Measurements from ENCODE around the gene NXPH2.
"Not testable (repeated sequence)": the region's sequence is repeated elsewhere in the genome, so short reads cannot be mapped to it uniquely, and the experiment has no call there.

The NXPH2 gene

DNA sequence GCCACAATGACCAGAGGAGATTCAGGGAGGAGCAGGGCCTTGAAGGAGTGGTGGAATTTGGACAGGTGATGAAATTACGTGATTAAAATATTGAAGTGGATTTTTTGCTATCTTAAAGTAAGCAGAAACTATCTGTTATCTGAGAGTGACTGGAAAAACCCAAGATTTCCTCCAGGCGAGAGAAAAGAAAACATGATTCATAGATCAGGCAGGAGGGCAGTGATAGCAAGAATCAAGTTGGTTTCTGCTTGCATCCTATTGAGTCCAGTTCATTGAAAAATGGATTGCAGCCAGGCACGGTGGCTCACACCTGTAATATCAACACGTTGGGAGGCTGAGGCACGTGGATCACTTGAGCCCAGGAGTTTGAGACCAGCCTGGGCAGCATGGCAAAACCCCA is 127.8 kb downstream of the NXPH2 start:
- Histone ChIP-seq H3F3A (ENCODE audit: insufficient read depth) (no peaks in the 10 kb centered on the region), H3K9me3 (ENCODE audit: insufficient read depth, low read length) (no peaks in the 10 kb centered on the region), H3K79me2 (ENCODE audit: insufficient read depth, low read length) (no peaks in the 10 kb centered on the region), H3K27ac (ENCODE audit: low read depth, low read length) (no peak overlapping the region), H3K9me2 (replicated peaks; ENCODE audit: insufficient read depth, low read length) (no peaks in the 10 kb centered on the region), H3K27me3 (ENCODE audit: low read length) (no peaks in the 10 kb centered on the region), H2AFZ (ENCODE audit: low read depth, low read length, severe bottlenecking) (no peak overlapping the region), H3K9ac (ENCODE audit: low read length) (no peak overlapping the region), H3K4me2 (ENCODE audit: low read depth, low read length, poor library complexity, severe bottlenecking) (no peak overlapping the region), H3K36me3 (ENCODE audit: low read length) (no peaks in the 10 kb centered on the region), H4K20me1 (ENCODE audit: low read depth, low read length) (no peaks in the 10 kb centered on the region), H3K4me3 (ENCODE audit: insufficient read depth, low read length, poor library complexity, severe bottlenecking) (no peak overlapping the region)
- TF ChIP-seq EZH2phosphoT487 (conservative IDR thresholded peaks at IDR 0.05; ENCODE audit: low read length), result no peak
- TF ChIP-seq, protein P1, sequence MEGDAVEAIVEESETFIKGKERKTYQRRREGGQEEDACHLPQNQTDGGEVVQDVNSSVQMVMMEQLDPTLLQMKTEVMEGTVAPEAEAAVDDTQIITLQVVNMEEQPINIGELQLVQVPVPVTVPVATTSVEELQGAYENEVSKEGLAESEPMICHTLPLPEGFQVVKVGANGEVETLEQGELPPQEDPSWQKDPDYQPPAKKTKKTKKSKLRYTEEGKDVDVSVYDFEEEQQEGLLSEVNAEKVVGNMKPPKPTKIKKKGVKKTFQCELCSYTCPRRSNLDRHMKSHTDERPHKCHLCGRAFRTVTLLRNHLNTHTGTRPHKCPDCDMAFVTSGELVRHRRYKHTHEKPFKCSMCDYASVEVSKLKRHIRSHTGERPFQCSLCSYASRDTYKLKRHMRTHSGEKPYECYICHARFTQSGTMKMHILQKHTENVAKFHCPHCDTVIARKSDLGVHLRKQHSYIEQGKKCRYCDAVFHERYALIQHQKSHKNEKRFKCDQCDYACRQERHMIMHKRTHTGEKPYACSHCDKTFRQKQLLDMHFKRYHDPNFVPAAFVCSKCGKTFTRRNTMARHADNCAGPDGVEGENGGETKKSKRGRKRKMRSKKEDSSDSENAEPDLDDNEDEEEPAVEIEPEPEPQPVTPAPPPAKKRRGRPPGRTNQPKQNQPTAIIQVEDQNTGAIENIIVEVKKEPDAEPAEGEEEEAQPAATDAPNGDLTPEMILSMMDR (IDR thresholded peaks at IDR 0.05; ENCODE audit: insufficient read depth, low read length, poor library complexity, severe bottlenecking), result no peak

DNA sequence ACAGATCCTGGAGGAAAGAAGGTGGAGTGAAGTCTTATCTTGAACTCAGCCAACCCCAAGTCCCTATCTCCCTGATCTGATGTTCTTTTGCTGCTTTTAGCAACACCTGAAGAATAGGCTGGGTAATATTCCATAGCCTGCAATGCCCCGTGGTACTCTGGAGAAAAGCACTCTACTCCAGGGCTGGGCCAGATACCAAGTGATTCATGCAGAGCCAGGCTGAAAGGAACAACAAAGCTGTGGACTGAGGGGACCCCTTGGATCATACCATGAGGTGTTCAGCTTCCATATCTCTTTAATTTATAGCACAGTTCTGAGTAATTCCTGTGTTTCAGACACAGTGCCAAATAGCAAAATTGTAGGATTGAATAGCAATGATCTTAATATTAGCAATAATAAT is 130.6 kb downstream of the NXPH2 start:
- no peaks in the 10 kb centered on the region for H3K9me2 ChIP-seq (replicated peaks; ENCODE audit: insufficient read depth, low read length)
- H3K4me2 ChIP-seq (ENCODE audit: low read depth, low read length, poor library complexity, severe bottlenecking), result no peak overlapping the region
- H3F3A ChIP-seq (ENCODE audit: insufficient read depth), result no peaks in the 10 kb centered on the region
- H3K4me3 ChIP-seq (ENCODE audit: insufficient read depth, low read length, poor library complexity, severe bottlenecking), result no peak overlapping the region
- H3K79me2 ChIP-seq (ENCODE audit: insufficient read depth, low read length), result no peaks in the 10 kb centered on the region
- no peaks in the 10 kb centered on the region for H3K9me3 ChIP-seq (ENCODE audit: insufficient read depth, low read length)
- no peaks in the 10 kb centered on the region for H3K27me3 ChIP-seq (ENCODE audit: low read length)
- no peak overlapping the region for H3K9ac ChIP-seq (ENCODE audit: low read length)
- no peaks in the 10 kb centered on the region for H3K36me3 ChIP-seq (ENCODE audit: low read length)
- no peak overlapping the region for H2AFZ ChIP-seq (ENCODE audit: low read depth, low read length, severe bottlenecking)
- no peaks in the 10 kb centered on the region for H4K20me1 ChIP-seq (ENCODE audit: low read depth, low read length)
- no peak overlapping the region for H3K27ac ChIP-seq (ENCODE audit: low read depth, low read length)
- TF ChIP-seq, protein P1 (IDR thresholded peaks at IDR 0.05; ENCODE audit: insufficient read depth, low read length, poor library complexity, severe bottlenecking), result no peak
- TF ChIP-seq EZH2phosphoT487 (conservative IDR thresholded peaks at IDR 0.05; ENCODE audit: low read length), result no peak

DNA sequence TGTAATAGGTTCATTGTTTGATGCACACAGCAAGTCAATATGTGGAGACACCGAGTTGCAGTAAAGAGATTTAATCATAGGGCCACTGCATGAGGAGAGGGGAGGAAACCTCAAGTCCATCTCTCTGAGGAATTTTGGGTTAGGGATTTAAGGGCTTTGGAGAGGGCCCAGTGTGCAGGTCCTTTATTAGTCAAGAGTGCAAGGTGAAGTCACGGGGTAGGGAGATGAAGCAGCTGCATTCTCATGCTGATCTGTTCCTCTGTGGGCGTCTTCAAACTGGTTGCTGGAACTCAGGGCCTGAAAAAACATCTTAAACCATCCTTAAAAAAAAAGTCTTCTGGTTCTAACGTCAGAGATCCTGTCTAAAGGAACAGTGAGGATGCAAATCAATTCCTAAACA is 131.6 kb downstream of the NXPH2 start:
- Histone ChIP-seq H3K27me3 (ENCODE audit: low read length) (no peaks in the 10 kb centered on the region), H4K20me1 (ENCODE audit: low read depth, low read length) (no peaks in the 10 kb centered on the region), H3K4me2 (ENCODE audit: low read depth, low read length, poor library complexity, severe bottlenecking) (no peak overlapping the region), H3K27ac (ENCODE audit: low read depth, low read length) (no peak overlapping the region), H3F3A (ENCODE audit: insufficient read depth) (no peaks in the 10 kb centered on the region), H3K9ac (ENCODE audit: low read length) (no peak overlapping the region), H2AFZ (ENCODE audit: low read depth, low read length, severe bottlenecking) (no peak overlapping the region), H3K9me2 (replicated peaks; ENCODE audit: insufficient read depth, low read length) (no peaks in the 10 kb centered on the region), H3K9me3 (ENCODE audit: insufficient read depth, low read length) (no peaks in the 10 kb centered on the region), H3K4me3 (ENCODE audit: insufficient read depth, low read length, poor library complexity, severe bottlenecking) (no peak overlapping the region), H3K36me3 (ENCODE audit: low read length) (no peaks in the 10 kb centered on the region), H3K79me2 (ENCODE audit: insufficient read depth, low read length) (no peaks in the 10 kb centered on the region)
- TF ChIP-seq, protein P1 (IDR thresholded peaks at IDR 0.05; ENCODE audit: insufficient read depth, low read length, poor library complexity, severe bottlenecking), result no peak
- no peak for TF ChIP-seq EZH2phosphoT487 (conservative IDR thresholded peaks at IDR 0.05; ENCODE audit: low read length)

DNA sequence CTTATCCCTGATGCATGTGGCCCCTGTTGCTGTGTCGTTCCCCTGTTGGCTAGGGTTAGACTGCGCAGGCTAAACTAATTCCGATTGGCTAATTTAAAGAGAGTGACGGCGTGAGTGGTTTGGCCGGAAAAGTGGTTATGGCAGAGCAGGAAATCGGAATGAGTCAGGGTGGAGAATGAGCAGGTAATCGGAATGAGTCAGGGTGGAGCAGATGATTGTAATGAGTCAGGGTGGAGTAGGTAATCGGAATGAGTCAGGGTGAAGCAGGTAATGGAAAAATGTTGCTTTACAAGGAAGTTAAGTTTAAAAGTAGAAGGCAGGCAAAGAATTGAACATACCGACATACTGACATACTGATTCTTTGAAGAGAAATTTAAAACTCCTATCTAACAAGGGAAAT is 135.4 kb downstream of the NXPH2 start:
- H3K9me3 ChIP-seq (ENCODE audit: insufficient read depth, low read length); H3K27me3 ChIP-seq (ENCODE audit: low read length); H3K9me2 ChIP-seq (replicated peaks; ENCODE audit: insufficient read depth, low read length); H2AFZ ChIP-seq (ENCODE audit: low read depth, low read length, severe bottlenecking); H3K36me3 ChIP-seq (ENCODE audit: low read length); H3K4me2 ChIP-seq (ENCODE audit: low read depth, low read length, poor library complexity, severe bottlenecking); H3K9ac ChIP-seq (ENCODE audit: low read length); H3K79me2 ChIP-seq (ENCODE audit: insufficient read depth, low read length); H3K27ac ChIP-seq (ENCODE audit: low read depth, low read length); H3K4me3 ChIP-seq (ENCODE audit: insufficient read depth, low read length, poor library complexity, severe bottlenecking); H4K20me1 ChIP-seq (ENCODE audit: low read depth, low read length); H3F3A ChIP-seq (ENCODE audit: insufficient read depth): not testable (repeated sequence)
